ENCODE results near the gene PNPLA5.

DNA sequence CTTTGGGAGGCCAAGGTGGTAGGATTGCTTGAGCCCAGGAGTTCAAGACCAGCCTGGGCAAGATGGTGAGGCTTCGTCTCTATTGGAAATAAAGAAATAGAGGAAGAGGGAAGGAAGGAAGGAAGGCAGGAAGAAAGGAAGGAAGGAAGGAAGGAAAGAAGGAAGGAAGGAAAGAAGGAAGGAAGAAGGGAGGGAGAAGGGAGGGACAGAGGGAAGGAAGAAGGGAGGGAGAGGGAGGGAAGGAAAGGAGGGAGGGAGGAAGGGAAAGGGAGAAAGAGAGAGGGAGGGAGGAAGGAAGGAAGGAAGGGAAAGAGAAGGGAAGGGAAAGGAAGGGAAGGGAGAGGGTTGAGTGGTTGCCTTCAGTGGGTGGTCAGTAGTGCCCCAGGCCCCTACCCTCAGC, 17.9 kb upstream of the PNPLA5 start:
- TF ChIP-seq NFIC (IDR thresholded peaks at IDR 0.05), result no peak
- TF ChIP-seq, protein P1, sequence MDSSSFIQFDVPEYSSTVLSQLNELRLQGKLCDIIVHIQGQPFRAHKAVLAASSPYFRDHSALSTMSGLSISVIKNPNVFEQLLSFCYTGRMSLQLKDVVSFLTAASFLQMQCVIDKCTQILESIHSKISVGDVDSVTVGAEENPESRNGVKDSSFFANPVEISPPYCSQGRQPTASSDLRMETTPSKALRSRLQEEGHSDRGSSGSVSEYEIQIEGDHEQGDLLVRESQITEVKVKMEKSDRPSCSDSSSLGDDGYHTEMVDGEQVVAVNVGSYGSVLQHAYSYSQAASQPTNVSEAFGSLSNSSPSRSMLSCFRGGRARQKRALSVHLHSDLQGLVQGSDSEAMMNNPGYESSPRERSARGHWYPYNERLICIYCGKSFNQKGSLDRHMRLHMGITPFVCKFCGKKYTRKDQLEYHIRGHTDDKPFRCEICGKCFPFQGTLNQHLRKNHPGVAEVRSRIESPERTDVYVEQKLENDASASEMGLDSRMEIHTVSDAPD (CRISPR knock-in tag; IDR thresholded peaks at IDR 0.05), result no peak
- TF ChIP-seq, protein P2, sequence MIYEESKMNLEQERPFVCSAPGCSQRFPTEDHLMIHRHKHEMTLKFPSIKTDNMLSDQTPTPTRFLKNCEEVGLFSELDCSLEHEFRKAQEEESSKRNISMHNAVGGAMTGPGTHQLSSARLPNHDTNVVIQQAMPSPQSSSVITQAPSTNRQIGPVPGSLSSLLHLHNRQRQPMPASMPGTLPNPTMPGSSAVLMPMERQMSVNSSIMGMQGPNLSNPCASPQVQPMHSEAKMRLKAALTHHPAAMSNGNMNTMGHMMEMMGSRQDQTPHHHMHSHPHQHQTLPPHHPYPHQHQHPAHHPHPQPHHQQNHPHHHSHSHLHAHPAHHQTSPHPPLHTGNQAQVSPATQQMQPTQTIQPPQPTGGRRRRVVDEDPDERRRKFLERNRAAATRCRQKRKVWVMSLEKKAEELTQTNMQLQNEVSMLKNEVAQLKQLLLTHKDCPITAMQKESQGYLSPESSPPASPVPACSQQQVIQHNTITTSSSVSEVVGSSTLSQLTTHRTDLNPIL (CRISPR knock-in tag; IDR thresholded peaks at IDR 0.05), result no peak
- no peak for TF ChIP-seq LEF1 (IDR thresholded peaks at IDR 0.05)
